B cell (primary cell): ENCODE data around the gene APP.

Source experiments
- CTCF ChIP-seq: fragments of 200-600 bp; IDR thresholded peaks from one replicate; pipeline ENCODE4 v1.8.0; 2022; ENCODE audit warnings: antibody characterized with exemption, mild to moderate bottlenecking
- EZH2 ChIP-seq: IDR thresholded peaks from 2 replicates; pipeline ENCODE4 v1.6.1; 2012; ENCODE audit warnings: borderline replicate concordance, low read depth, mild to moderate bottlenecking, moderate library complexity, low read length; ENCODE audit not compliant: insufficient read depth, poor library complexity, severe bottlenecking

GRCh38 chr21:26013970-26014369 is 156.6 kb downstream of the APP start:
- no peak for TF ChIP-seq CTCF
- TF ChIP-seq EZH2 = no peak
